Measurements from ENCODE around the gene OSER1. TPM values are rescaled to one million over a fixed set of nuclear protein-coding genes. Genes with fewer than 3 reads are reported as not detected.

The OSER1 gene
- total RNA-seq, 6 experiments from 2014 or later, result 13.0 to 20.4 (median 17.3) TPM

DNA sequence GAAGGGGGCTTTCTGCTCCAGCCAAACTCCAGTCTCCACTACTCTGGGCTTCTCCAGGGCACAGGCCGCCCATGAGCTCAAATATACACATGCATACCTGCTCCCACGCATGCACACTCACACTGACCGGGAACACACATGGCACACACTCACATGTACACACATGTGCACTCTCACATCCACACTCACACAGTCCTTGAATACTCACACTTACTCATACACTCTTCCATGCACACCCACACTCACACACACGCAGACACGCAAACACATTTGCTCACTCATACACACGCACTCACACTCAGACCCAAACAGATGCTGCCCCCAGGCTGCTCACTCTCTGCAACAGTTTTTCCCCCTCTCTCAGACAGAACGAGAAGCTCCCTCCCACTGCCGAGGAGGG lies 43.5 kb upstream of the OSER1 start:
- WGBS (ENCODE audit: insufficient coverage, low coverage, low lambda C conversion rate, missing lambda C conversion rate), result 63% methylated on average over 2 of the region's 8 CpGs
- DNase-seq (no peak), ATAC-seq (no peak)
- H3K36me3 ChIP-seq, result no peaks in the 10 kb centered on the region
- no peak overlapping the region for H3K4me3 ChIP-seq
- H3K9me3 ChIP-seq, result no peaks in the 10 kb centered on the region
- intact Hi-C loops (cut with DNase I), result no loop called here
- TF ChIP-seq, protein P1, sequence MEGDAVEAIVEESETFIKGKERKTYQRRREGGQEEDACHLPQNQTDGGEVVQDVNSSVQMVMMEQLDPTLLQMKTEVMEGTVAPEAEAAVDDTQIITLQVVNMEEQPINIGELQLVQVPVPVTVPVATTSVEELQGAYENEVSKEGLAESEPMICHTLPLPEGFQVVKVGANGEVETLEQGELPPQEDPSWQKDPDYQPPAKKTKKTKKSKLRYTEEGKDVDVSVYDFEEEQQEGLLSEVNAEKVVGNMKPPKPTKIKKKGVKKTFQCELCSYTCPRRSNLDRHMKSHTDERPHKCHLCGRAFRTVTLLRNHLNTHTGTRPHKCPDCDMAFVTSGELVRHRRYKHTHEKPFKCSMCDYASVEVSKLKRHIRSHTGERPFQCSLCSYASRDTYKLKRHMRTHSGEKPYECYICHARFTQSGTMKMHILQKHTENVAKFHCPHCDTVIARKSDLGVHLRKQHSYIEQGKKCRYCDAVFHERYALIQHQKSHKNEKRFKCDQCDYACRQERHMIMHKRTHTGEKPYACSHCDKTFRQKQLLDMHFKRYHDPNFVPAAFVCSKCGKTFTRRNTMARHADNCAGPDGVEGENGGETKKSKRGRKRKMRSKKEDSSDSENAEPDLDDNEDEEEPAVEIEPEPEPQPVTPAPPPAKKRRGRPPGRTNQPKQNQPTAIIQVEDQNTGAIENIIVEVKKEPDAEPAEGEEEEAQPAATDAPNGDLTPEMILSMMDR (IDR thresholded peaks at IDR 0.05), result no peak
- H3K4me1 ChIP-seq, result no peaks in the 10 kb centered on the region
- H3K27me3 ChIP-seq, result no peaks in the 10 kb centered on the region
- no peak overlapping the region for H3K27ac ChIP-seq

DNA sequence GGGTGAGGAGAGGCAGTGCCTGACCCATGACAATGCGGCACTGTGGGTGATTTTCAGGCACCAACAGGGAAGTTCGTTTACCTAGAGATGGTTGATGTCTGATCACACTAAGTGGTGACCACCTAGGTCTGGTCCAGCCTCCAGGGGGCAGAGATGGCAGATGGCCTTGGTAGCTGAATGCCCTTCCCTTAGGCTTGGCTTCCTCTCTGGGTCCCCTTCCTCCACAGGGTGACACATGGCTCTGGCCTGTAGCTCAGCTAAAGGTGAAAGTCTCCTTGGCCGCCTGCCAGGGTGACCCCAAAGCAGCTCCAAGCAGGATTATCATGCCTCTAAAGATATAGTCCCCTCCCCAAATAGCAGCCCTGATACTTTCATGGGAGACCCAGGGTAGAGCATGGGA lies 43.0 kb upstream of the OSER1 start:
- Histone ChIP-seq H3K9me3 (no peaks in the 10 kb centered on the region), H3K36me3 (no peaks in the 10 kb centered on the region), H3K4me1 (no peaks in the 10 kb centered on the region), H3K27me3 (no peaks in the 10 kb centered on the region), H3K27ac (no peak overlapping the region), H3K4me3 (no peak overlapping the region)
- intact Hi-C loops (cut with DNase I), result no loop called here
- WGBS (ENCODE audit: insufficient coverage, low coverage, low lambda C conversion rate, missing lambda C conversion rate), result no CpG with 5 or more reads among the region's 3 CpGs
- TF ChIP-seq POLR2A (IDR thresholded peaks at IDR 0.05), result no peak
- TF ChIP-seq, protein P1 (IDR thresholded peaks at IDR 0.05), result no peak
- DNase-seq (no peak), ATAC-seq (no peak)

DNA sequence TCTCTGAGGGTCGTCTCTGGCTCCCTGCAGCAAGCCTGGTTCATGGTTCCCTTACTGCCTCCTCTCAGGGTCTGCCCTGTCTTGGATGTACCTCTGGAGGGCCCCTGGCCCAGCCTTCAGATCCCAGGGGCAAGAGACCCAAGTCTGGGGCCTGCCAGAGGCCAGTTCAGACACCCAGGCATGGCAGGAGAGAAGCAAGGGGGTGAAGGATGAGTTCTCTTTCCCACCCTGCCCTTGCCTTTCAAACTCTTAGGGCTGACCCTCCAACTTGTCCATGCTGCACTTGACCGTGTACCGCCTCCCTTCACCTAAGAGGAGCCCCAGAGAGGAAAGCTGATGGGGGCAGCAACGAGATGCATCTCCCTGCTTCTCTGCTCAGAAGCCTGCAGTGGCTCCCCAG lies 40.7 kb upstream of the OSER1 start:
- Histone ChIP-seq H3K4me1 (no peaks in the 10 kb centered on the region), H3K27ac (no peak overlapping the region), H3K36me3 (no peaks in the 10 kb centered on the region), H3K4me3 (no peak overlapping the region), H3K27me3 (no peaks in the 10 kb centered on the region), H3K9me3 (no peaks in the 10 kb centered on the region)
- DNase-seq, result no peak
- 18% methylated on average over 2 of the region's 4 CpGs for WGBS (ENCODE audit: insufficient coverage, low coverage, low lambda C conversion rate, missing lambda C conversion rate)
- TF ChIP-seq POLR2A (IDR thresholded peaks at IDR 0.05), result no peak
- TF ChIP-seq, protein P1 (IDR thresholded peaks at IDR 0.05), result no peak
- ATAC-seq, result no peak
- intact Hi-C loops (cut with DNase I), result no loop called here

DNA sequence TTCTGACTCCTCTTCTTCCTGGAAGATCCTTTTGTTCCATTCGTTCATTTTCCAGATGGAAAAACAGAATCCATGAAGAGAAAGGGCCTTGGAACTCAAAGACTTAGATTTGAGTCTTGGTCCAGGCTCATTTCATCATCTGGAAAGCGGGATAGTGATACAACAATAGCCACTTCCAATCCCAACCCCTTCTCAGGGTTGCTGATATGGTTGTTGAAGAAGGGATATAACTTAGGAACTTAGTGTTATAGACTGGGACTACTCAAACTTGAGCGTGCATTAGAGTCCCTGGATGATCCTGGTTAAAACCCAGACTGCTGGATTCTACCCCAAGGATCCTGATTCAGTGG lies 37.8 kb upstream of the OSER1 start:
- WGBS (ENCODE audit: insufficient coverage, low coverage, low lambda C conversion rate, missing lambda C conversion rate), result 20% methylated on average over 1 of the region's 3 CpGs
- DNase-seq, result no peak
- H3K4me3 ChIP-seq, result no peak overlapping the region
- no peak overlapping the region for H3K27ac ChIP-seq
- no peak for ATAC-seq
- TF ChIP-seq POLR2A (IDR thresholded peaks at IDR 0.05), result no peak
- TF ChIP-seq, protein P1 (IDR thresholded peaks at IDR 0.05), result no peak
- H3K36me3 ChIP-seq, result no peaks in the 10 kb centered on the region
- no peaks in the 10 kb centered on the region for H3K4me1 ChIP-seq
- no peaks in the 10 kb centered on the region for H3K9me3 ChIP-seq
- intact Hi-C loops (cut with DNase I), result no loop called here
- H3K27me3 ChIP-seq, result no peaks in the 10 kb centered on the region

All from right lobe of liver (tissue), 6 donors.